Measurements from ENCODE around the gene AK8.
"Not testable (repeated sequence)": the region's sequence is repeated elsewhere in the genome, so short reads cannot be mapped to it uniquely, and the experiment has no call there.

Gene AK8

DNA sequence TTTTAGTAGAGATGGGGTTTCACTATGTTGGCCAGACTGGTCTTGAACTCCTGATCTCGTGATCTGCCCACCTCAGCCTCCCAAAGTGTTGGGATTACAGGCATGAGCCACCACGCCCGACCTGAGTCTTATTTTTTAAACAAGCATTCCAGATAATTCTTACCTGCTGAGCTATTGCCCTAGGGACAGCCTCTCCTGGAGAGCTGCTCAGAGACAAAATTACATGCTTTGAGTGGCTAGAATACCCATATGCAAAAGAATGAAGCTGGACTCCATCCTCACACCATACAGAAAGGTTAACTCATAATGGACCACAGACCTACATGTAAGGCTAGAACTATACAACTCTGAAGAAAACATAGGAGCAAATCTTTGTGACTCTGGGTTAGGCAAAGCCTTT, 166.2 kb downstream of the AK8 start:
- no peak for DNase-seq (ENCODE audit: low spot score)

DNA sequence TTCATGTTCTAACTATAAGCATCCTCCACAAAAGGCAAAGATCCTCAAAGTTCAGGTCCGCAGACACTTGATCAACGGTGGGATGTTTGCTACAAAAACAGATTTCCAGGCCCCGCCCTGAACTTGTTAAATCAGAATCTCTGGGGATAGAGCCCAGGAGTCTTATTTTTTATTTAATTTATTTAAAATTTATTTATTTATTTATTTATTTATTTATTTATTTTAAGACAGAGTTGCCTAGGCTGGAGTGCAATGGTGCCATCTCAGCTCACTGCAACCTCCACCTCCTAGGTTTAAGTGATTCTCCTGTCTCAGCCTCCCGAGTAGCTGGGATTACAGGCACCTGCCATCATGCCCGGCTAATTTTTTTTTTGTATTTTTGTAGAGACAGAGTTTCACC, 166.9 kb downstream of the AK8 start:
- not testable (repeated sequence) for DNase-seq (ENCODE audit: low spot score)

GRCh38 chr9:132710333-132710732, 167.8 kb downstream of the AK8 start:
- no peak for DNase-seq (ENCODE audit: low spot score)

DNA sequence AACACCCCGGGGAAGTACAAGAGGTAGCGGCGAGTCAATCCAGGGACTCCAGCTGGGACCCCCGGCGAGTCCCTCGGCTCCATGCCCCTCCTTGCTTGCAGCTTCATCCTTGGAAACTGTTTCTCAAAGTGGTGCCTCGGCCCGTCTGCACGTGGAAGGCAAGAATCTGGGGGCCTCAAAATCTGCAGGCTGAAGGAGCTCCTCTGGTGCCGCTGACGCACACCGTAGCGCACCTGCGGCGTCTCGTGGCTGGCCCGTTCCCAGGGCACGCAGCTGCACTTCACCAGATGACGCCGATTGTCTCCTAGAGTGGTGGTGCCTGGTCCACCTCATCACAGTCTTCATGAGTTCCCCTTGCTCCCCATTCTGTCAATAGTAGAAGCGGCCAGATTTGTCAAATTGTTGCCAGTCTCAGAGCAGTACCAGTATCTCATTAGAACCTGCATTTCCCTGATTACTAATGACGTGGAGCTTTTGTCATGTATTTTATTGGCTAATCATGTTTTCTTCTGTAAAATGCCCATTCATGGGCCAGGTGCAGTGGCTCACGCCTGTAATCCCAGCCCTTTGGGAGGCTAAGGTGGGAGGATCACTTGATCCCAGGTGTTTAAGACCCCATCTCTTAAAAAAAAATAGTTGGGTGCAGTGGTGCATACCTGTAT, 169.2 kb downstream of the AK8 start:
- DNase-seq (ENCODE audit: low spot score), result no peak

- DNase-seq (ENCODE audit: low spot score), result no peak
These were observed 169.8 kb downstream of the AK8 start for GRCh38 chr9:132708239-132708638.

- DNase-seq (ENCODE audit: low spot score), result peak; percentile 36
These were observed 174.7 kb downstream of the AK8 start for GRCh38 chr9:132703336-132703735.

DNA sequence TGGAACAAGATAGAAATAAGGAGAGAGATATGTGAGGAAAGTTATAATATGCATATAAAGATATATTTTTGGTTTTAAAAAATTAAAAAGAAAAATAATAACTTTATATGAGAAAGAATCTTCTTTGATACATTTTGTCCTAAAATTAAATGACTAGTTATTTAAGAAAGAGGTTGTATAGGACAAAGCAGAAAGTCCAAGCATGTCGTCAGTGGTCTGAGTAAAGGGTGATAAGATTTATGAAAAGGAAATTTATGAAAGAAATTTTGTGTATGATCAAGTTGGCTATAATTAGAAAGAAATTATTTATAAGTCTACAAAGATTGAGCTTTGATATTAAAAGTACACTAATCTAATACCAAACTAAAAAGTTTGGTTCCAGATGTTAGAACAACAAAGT, 175.8 kb downstream of the AK8 start:
- DNase-seq (ENCODE audit: low spot score), result no peak

- no peak for DNase-seq (ENCODE audit: low spot score)
These were observed 178.1 kb downstream of the AK8 start for GRCh38 chr9:132699956-132700355.

DNA sequence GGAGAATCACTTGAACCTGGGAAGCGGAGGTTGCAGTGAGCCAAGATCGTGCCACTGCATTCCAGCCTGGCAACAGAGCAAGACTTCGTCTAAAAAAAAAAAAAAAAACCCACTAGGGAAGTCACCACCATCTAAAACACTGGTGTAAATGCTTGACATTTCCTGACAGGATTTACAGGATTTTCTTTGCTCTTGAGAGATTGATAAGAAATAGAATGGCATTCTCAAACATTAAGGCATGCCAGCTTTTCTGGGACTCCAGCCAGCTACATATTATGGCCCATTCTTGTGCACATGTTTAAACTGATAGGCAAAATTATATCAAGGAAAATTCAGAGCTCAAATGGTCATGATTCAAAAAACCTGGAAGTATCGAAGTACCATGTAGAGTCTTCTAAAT, 179.1 kb downstream of the AK8 start:
- DNase-seq (ENCODE audit: low spot score), result no peak

- DNase-seq (ENCODE audit: low spot score), result no peak
These were observed 180.9 kb downstream of the AK8 start for GRCh38 chr9:132697230-132697629.

DNA sequence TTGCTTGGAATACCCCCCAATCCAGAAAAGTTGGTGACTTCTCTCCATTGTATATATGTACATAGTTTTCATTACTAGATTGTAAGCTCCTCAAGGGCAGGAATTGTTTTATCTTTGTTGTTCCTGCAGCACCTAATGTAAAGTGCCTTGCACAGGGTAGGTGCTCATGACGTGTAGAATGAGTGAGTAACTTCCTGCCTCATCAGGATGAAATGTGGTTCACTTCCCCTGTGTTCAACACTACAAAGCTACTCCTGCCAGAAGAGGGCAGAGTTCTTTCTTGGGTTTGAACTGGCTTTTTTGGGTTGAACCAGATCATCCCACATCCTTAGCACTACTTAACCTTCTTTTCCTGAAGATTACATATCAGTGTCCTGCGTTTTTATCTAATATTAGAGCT, 183.9 kb downstream of the AK8 start:
- DNase-seq (ENCODE audit: low spot score), result no peak

- no peak for DNase-seq (ENCODE audit: low spot score)
These were observed 187.4 kb downstream of the AK8 start for GRCh38 chr9:132690696-132691095.

DNA sequence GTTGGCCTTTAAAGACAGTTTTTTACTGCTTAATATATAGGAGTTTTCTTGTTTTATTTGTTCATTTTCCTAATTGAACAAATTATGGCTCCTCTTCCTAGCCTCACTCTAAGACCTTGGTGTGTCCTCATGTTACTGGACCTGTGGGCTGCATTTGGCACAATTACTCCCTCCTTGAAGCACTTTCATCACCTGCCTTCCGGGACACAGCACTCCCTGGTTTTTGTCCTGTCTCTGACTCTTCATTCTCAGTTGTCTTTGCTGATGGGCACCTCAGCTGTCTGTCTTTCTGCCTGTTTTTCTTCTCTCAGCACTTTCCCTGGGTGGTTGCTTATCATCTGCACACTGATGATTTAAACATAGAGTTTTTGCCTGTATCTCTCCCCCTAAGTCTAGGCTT, 194.2 kb downstream of the AK8 start:
- DNase-seq (ENCODE audit: low spot score), result no peak

- no peak for DNase-seq (ENCODE audit: low spot score)
These were observed 196.5 kb downstream of the AK8 start for GRCh38 chr9:132681561-132681960.

DNA sequence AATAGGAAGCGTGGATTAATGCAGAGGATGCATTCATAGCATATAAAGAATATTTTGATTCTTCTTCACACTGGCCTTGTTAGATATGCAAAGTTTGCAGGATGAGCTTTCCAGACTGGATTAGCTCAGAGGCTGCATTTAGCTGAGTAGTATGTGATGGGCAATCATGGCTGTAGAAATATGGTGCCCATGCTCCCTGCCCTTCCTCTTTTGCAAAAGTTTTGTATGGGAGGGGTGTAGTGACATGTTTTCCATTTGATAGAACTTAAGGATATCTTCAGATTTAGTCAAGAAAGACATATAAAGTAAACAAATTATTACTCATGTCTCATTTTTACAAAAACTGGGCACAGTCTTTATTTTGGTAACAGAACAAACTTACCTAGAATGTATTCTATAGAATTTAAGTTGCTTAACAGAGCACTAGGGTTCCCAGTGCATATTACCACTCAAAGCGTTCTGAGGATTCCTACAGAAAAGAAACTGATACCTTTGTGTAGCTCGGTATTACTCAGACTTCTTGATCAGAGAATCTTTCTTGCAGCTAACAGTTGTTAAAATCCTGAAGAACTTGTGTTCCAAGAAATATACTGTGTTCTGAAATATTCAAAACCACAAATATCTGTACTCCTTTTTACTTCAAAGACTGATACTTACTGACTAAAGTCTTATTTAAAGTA, 198.0 kb downstream of the AK8 start:
- no peak for DNase-seq (ENCODE audit: low spot score)

DNA sequence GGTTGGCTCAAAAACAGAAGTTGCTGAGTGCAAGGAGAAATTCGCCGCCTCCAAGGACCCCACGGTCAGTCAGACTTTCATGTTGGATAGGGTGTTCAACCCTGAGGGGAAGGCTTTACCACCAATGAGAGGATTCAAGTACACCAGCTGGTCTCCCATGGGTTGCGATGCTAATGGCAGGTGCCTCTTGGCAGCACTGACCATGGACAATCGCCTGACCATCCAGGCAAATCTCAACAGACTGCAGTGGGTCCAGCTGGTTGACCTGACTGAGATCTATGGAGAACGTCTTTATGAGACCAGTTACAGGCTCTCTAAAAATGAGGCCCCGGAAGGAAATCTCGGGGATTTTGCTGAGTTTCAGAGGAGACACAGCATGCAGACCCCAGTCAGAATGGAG, 200.1 kb downstream of the AK8 start:
- no peak for DNase-seq (ENCODE audit: low spot score)

Measured in AG08396 (cell line).